CD14-positive monocyte (primary cell): ENCODE measurements around the gene JAML. TPM values are rescaled to one million over a fixed set of nuclear protein-coding genes. Genes with fewer than 3 reads are reported as not detected.

ENCODE experiments used
- DNase-seq, 3 donors: peaks; one replicate each; pipeline ENCODE4 v3.0.0-alpha.2; 2011 to 2022
- H2AFZ ChIP-seq: 2 replicates; pipeline ENCODE4 v1.6.0; 2012; ENCODE audit warnings: mild to moderate bottlenecking, low read depth, low read length, inconsistent platforms; ENCODE audit not compliant: insufficient read depth, poor library complexity, severe bottlenecking
- H3K27ac ChIP-seq, 2 donors: 1 replicate in 1 of 2; 2 replicates in 1 of 2; pipeline ENCODE4 v1.5.1; 2012 to 2013; ENCODE audit warnings: low read length in 2 of 2, control low read depth in 1 of 2, inconsistent platforms in 1 of 2, low read depth in 1 of 2, mild to moderate bottlenecking in 1 of 2
- H3K27me3 ChIP-seq, 2 donors: one replicate each; pipeline versions ENCODE4 v1.6.0 to v1.6.1; 2011 to 2013; ENCODE audit warnings: low read length in 2 of 2; ENCODE audit not compliant: control insufficient read depth in 2 of 2, insufficient read depth in 2 of 2
- H3K36me3 ChIP-seq, 2 donors: replicated peaks in 1 of 2; 1 replicate in 1 of 2; 2 replicates in 1 of 2; pipeline versions ENCODE4 v1.5.1 to v1.6.1; 2012 to 2013; ENCODE audit warnings: low read length in 2 of 2, control low read depth in 1 of 2, inconsistent platforms in 1 of 2, mild to moderate bottlenecking in 1 of 2; ENCODE audit not compliant: insufficient read depth in 2 of 2, control insufficient read depth in 1 of 2
- H3K4me1 ChIP-seq, 2 donors: 1 replicate in 1 of 2; 2 replicates in 1 of 2; pipeline versions ENCODE4 v1.5.1 to v1.6.1; 2012 to 2013; ENCODE audit warnings: low read length in 2 of 2, control low read depth in 1 of 2, inconsistent platforms in 1 of 2, mild to moderate bottlenecking in 1 of 2, moderate library complexity in 1 of 2; ENCODE audit not compliant: insufficient read depth in 2 of 2, control insufficient read depth in 1 of 2
- H3K4me2 ChIP-seq: replicated peaks from 2 replicates; pipeline ENCODE3; 2012; ENCODE audit warnings: low read length, moderate library complexity, mild to moderate bottlenecking; ENCODE audit not compliant: poor library complexity, severe bottlenecking; ENCODE audit errors: extremely low read depth
- H3K4me3 ChIP-seq, 3 experiments: fragments of 200-600 bp in 1 of 3; sonication (generic) in 1 of 3; replicated peaks in 1 of 3; 1 replicate in 2 of 3; 2 replicates in 1 of 3; pipeline ENCODE4 v1.5.1; 2011 to 2013; ENCODE audit warnings: low read length in 3 of 3, mild to moderate bottlenecking in 3 of 3, control low read depth in 2 of 3, low read depth in 2 of 3, inconsistent platforms in 1 of 3, moderate library complexity in 1 of 3
- H3K79me2 ChIP-seq: 2 replicates; pipeline ENCODE4 v1.6.0; 2012; ENCODE audit warnings: mild to moderate bottlenecking, control low read depth, inconsistent platforms, low read length, moderate library complexity; ENCODE audit not compliant: insufficient read depth
- H3K9ac ChIP-seq: 2 replicates; pipeline ENCODE4 v1.6.0; 2017; ENCODE audit warnings: low read length, mild to moderate bottlenecking; ENCODE audit not compliant: insufficient read depth, poor library complexity, severe bottlenecking
- H3K9me3 ChIP-seq, 2 donors: replicated peaks in 1 of 2; 1 replicate in 1 of 2; 2 replicates in 1 of 2; pipeline versions ENCODE4 v1.5.1 to v1.6.1; 2012 to 2013; ENCODE audit warnings: low read length in 2 of 2, control low read depth in 1 of 2; ENCODE audit not compliant: control insufficient read depth in 1 of 2, insufficient read depth in 1 of 2
- H4K20me1 ChIP-seq: 2 replicates; pipeline ENCODE4 v1.6.0; 2012; ENCODE audit warnings: mild to moderate bottlenecking, low read length, control low read depth, moderate library complexity; ENCODE audit not compliant: insufficient read depth
- H3K27ac Mint-ChIP-seq, 7 donors: one replicate each; pipeline ENCODE4 v1.8.0; 2020; ENCODE audit warnings: mild to moderate bottlenecking in 7 of 7, mixed read lengths in 7 of 7, moderate library complexity in 6 of 7, inconsistent platforms in 2 of 7
- H3K27me3 Mint-ChIP-seq, 3 donors: one replicate each; pipeline ENCODE4 v1.8.0; 2021 to 2022; ENCODE audit warnings: low read depth in 3 of 3, mild to moderate bottlenecking in 3 of 3, mixed read lengths in 3 of 3, moderate library complexity in 3 of 3, inconsistent platforms in 1 of 3
- H3K36me3 Mint-ChIP-seq, 2 donors: one replicate each; pipeline ENCODE4 v1.8.0; 2020; ENCODE audit warnings: mixed read lengths in 2 of 2, inconsistent platforms in 1 of 2, mild to moderate bottlenecking in 1 of 2
- H3K4me1 Mint-ChIP-seq: one replicate; pipeline ENCODE4 v1.8.0; 2020; ENCODE audit warnings: mild to moderate bottlenecking, mixed read lengths
- H3K4me3 Mint-ChIP-seq, 2 donors: one replicate each; pipeline ENCODE4 v1.8.0; 2020; ENCODE audit warnings: mild to moderate bottlenecking in 2 of 2, mixed read lengths in 2 of 2, moderate library complexity in 1 of 2
- H3K9me3 Mint-ChIP-seq, 7 donors: one replicate each; pipeline ENCODE4 v1.8.0; 2020 to 2022; ENCODE audit warnings: mixed read lengths in 7 of 7, mild to moderate bottlenecking in 6 of 7, moderate library complexity in 6 of 7, inconsistent platforms in 2 of 7
- CTCF ChIP-seq: fragments of 200-600 bp; IDR thresholded peaks from one replicate; pipeline ENCODE4 v1.8.0; 2022; ENCODE audit warnings: antibody characterized with exemption, mild to moderate bottlenecking
- WGBS: methylation state at CpG from one replicate; pipeline ENCODE4 v1.1.5; 2013; ENCODE audit warnings: missing lambda C conversion rate; ENCODE audit not compliant: insufficient coverage; 5-methylcytosine and 5-hydroxymethylcytosine counted together
- intact Hi-C, 2 donors: fragments of 100-400 bp; cut with micrococcal nuclease; formaldehyde crosslinking; loops; one replicate each; pipeline versions ENCODE4 v1.15.0 to v1.15.1; 2023
- polyA plus RNA-seq, 3 donors: library from polyadenylated mRNA; depleted of rRNA in 1 of 3; unstranded in 2 of 3; stranded (reverse) in 1 of 3; fragments of 300-500 nt in 2 of 3; fragments of >200 nt in 1 of 3; fragmentation: Illumina TruSeq in 2 of 3; gene quantifications; 1 replicate in 2 of 3; 2 replicates in 1 of 3; pipeline ENCODE4 v1.2.3, GENCODE V29; 2012 to 2021

Gene JAML
- polyA plus RNA-seq, 3 donors, result 316 to 968 (median 748) TPM

- peaks cover 95% of the 10 kb centered on the region for H3K79me2 ChIP-seq
- TF ChIP-seq CTCF, result no peak
- H3K27ac ChIP-seq, result peak overlapping the region; percentile 73 to 82
- H3K27ac Mint-ChIP-seq, result peak overlapping the region; percentile 88 to 95 (median 95)
- no CpG with 5 or more reads among the region's 3 CpGs for WGBS
- DNase-seq, result peak in 1 of 3 donors; percentile 50
- peaks cover 7% of the 10 kb centered on the region for H4K20me1 ChIP-seq
- H2AFZ ChIP-seq, result no peak overlapping the region
- H3K9me3 ChIP-seq, result no peaks in the 10 kb centered on the region
- peak overlapping the region in 1 of 3 experiments; percentile 82 for H3K4me3 ChIP-seq
- peak overlapping the region in 1 of 2 donors; percentile 83 for H3K4me3 Mint-ChIP-seq
- H3K9ac ChIP-seq, result no peak overlapping the region
- intact Hi-C loops, result loop anchor here in 1 of 2 donors (2.0 to 10.0 kb wide), 2 partner anchors 14 to 70 kb away; no protein-coding TSS in a partner anchor
- H3K36me3 ChIP-seq, result peaks cover 28 to 44% of the 10 kb centered on the region in 2 donors
- peaks cover 0 to 3% (median 1%) of the 10 kb centered on the region in 3 donors for H3K27me3 Mint-ChIP-seq
- H3K4me2 ChIP-seq, result peak overlapping the region; percentile 78
- H3K4me1 Mint-ChIP-seq, result peaks cover 97% of the 10 kb centered on the region
- no peaks in the 10 kb centered on the region for H3K27me3 ChIP-seq
- H3K4me1 ChIP-seq, result peaks cover 92 to 100% of the 10 kb centered on the region in 2 donors
- H3K36me3 Mint-ChIP-seq, result peaks cover 66 to 81% of the 10 kb centered on the region in 2 donors
- peaks cover 0 to 2% (median 0%) of the 10 kb centered on the region in 7 donors for H3K9me3 Mint-ChIP-seq
These were observed 9.5 kb downstream of the JAML start for GRCh38 chr11:118215262-118215661.

- H3K36me3 ChIP-seq, result peaks cover 33 to 44% of the 10 kb centered on the region in 2 donors
- TF ChIP-seq CTCF, result no peak
- Mint-ChIP-seq H3K4me1 (peaks cover 93% of the 10 kb centered on the region), H3K27ac (peak overlapping the region; percentile 88 to 95 (median 95)), H3K9me3 (peaks cover 0 to 2% (median 0%) of the 10 kb centered on the region in 7 donors), H3K27me3 (peaks cover 0 to 3% (median 1%) of the 10 kb centered on the region in 3 donors), H3K4me3 (peak overlapping the region in 1 of 2 donors; percentile 83), H3K36me3 (peaks cover 63 to 80% of the 10 kb centered on the region in 2 donors)
- peak overlapping the region; percentile 78 for H3K4me2 ChIP-seq
- no peaks in the 10 kb centered on the region for H3K9me3 ChIP-seq
- peak overlapping the region in 2 of 3 experiments; percentile 39 to 82 for H3K4me3 ChIP-seq
- H3K9ac ChIP-seq, result peak overlapping the region; percentile 33
- H3K27me3 ChIP-seq, result no peaks in the 10 kb centered on the region
- H3K4me1 ChIP-seq, result peaks cover 90 to 97% of the 10 kb centered on the region in 2 donors
- peaks cover 3% of the 10 kb centered on the region for H4K20me1 ChIP-seq
- H3K79me2 ChIP-seq, result peaks cover 91% of the 10 kb centered on the region
- peak; percentile 82 to 97 (median 95) for DNase-seq
- intact Hi-C loops, result loop anchor here (2.0 to 10.0 kb wide), 4 partner anchors 14 to 70 kb away; partner anchors contain the start of genes MPZL2 (in 1 of the 2) and MPZL3 (in 1 of the 2)
- no peak overlapping the region for H2AFZ ChIP-seq
- H3K27ac ChIP-seq, result peak overlapping the region; percentile 48 to 82
- 0% methylated on average over 4 of the region's 6 CpGs for WGBS
These were observed 10.4 kb downstream of the JAML start for GRCh38 chr11:118214210-118214914.
